ENCODE measurements around the gene KCND2.
"Not testable (repeated sequence)": the region's sequence is repeated elsewhere in the genome, so short reads cannot be mapped to it uniquely, and the experiment has no call there.

KCND2 gene

GRCh38 chr7:120702408-120702807, 429.4 kb downstream of the KCND2 start:
- not testable (repeated sequence) for DNase-seq (ENCODE audit: low read depth in 2 of 2)

GRCh38 chr7:120703585-120704240, 430.7 kb downstream of the KCND2 start:
- DNase-seq (ENCODE audit: low read depth in 2 of 2): no peak

- no peak for DNase-seq (ENCODE audit: low read depth in 2 of 2)
Measured at GRCh38 chr7:120709252-120709971, 436.4 kb downstream of the KCND2 start.

- DNase-seq (ENCODE audit: low read depth in 2 of 2): no peak
Measured at GRCh38 chr7:120709972-120710320, 437.0 kb downstream of the KCND2 start.

GRCh38 chr7:120714945-120715344, 442.0 kb downstream of the KCND2 start:
- no peak for DNase-seq (ENCODE audit: low read depth in 2 of 2)

GRCh38 chr7:120716307-120716706, 443.3 kb downstream of the KCND2 start:
- no peak for DNase-seq (ENCODE audit: low read depth in 2 of 2)

GRCh38 chr7:120717166-120717565, 444.2 kb downstream of the KCND2 start:
- DNase-seq (ENCODE audit: low read depth in 2 of 2): no peak

- no peak for DNase-seq (ENCODE audit: low read depth in 2 of 2)
Measured at GRCh38 chr7:120718361-120718760, 445.4 kb downstream of the KCND2 start.

GRCh38 chr7:120720317-120720716, 447.3 kb downstream of the KCND2 start:
- DNase-seq (ENCODE audit: low read depth in 2 of 2): no peak

GRCh38 chr7:120723465-120724385, 450.8 kb downstream of the KCND2 start:
- no peak for DNase-seq (ENCODE audit: low read depth in 2 of 2)

- DNase-seq (ENCODE audit: low read depth in 2 of 2): no peak
Measured at GRCh38 chr7:120724448-120724847, 451.5 kb downstream of the KCND2 start.

- no peak for DNase-seq (ENCODE audit: low read depth in 2 of 2)
Measured at GRCh38 chr7:120724955-120725354, 452.0 kb downstream of the KCND2 start.

GRCh38 chr7:120725376-120726039, 452.5 kb downstream of the KCND2 start:
- DNase-seq (ENCODE audit: low read depth in 2 of 2): no peak

- no peak for DNase-seq (ENCODE audit: low read depth in 2 of 2)
Measured at GRCh38 chr7:120729245-120729644, 456.3 kb downstream of the KCND2 start.

- no peak for DNase-seq (ENCODE audit: low read depth in 2 of 2)
Measured at GRCh38 chr7:120731271-120731670, 458.3 kb downstream of the KCND2 start.

- no peak for DNase-seq (ENCODE audit: low read depth in 2 of 2)
Measured at GRCh38 chr7:120732256-120732655, 459.3 kb downstream of the KCND2 start.

GRCh38 chr7:120733143-120733542, 460.2 kb downstream of the KCND2 start:
- no peak for DNase-seq (ENCODE audit: low read depth in 2 of 2)

- no peak for DNase-seq (ENCODE audit: low read depth in 2 of 2)
Measured at GRCh38 chr7:120733835-120734234, 460.9 kb downstream of the KCND2 start.

GRCh38 chr7:120735791-120736190, 462.8 kb downstream of the KCND2 start:
- no peak for DNase-seq (ENCODE audit: low read depth in 2 of 2)

- DNase-seq (ENCODE audit: low read depth in 2 of 2): no peak
Measured at GRCh38 chr7:120738816-120739215, 465.8 kb downstream of the KCND2 start.

GRCh38 chr7:120740348-120740747, 467.4 kb downstream of the KCND2 start:
- no peak for DNase-seq (ENCODE audit: low read depth in 2 of 2)
